ENCODE data around the gene GABRE.

The GABRE gene, protein sequence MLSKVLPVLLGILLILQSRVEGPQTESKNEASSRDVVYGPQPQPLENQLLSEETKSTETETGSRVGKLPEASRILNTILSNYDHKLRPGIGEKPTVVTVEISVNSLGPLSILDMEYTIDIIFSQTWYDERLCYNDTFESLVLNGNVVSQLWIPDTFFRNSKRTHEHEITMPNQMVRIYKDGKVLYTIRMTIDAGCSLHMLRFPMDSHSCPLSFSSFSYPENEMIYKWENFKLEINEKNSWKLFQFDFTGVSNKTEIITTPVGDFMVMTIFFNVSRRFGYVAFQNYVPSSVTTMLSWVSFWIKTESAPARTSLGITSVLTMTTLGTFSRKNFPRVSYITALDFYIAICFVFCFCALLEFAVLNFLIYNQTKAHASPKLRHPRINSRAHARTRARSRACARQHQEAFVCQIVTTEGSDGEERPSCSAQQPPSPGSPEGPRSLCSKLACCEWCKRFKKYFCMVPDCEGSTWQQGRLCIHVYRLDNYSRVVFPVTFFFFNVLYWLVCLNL
- 0 to 1.0 reads per million in 2 donors for total RNA-seq

DNA sequence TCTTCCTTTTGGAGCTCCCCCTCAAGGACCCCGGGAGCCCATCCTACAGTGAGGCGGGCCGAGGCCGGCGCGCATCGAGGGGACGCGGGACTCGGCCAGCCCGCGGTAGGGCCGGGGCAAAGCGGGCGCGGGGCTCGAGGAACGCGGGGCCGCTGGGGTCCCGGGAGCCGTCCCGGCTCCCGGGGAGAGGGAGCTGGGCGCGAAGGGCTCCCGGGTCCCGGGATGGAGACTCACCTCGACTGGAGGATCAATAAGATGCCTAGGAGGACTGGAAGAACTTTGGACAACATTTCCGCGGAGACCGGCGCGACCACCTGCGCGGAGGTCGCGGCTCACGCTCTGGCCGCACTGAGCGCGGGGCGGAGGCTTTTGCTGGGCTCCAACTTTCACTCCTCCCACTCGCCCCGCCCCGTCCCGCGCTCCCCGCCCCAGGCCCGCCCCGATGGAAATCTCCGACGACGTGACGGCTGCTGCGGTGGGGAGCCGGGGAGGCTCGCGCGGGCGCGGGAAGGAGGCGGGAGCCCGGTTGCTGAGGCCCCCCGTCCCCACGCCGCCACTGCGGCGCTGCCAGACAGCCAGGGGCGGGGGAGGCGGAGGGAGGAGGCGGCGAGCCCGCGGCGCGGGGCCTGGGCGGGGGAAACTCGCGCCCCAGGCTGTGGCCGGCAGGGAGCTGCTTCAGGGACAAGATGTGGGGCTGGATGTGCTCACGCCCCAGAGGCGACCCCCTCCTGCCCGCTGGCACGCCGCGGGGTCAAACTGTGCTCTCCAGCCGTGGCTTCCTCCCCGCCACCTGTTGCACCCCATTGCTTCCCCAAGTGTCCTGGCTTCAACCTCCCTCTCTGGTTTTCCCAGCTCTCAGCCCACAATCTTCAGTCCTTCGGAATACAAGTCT lies at the start of gene GABRE:
Gene GABRE (minus strand): TSS at position 341 of the 892 bp plus-strand sequence. CDS start 51 bp downstream, at position 290.
- peak in 1 of 5 experiments; percentile 2 for DNase-seq

DNA sequence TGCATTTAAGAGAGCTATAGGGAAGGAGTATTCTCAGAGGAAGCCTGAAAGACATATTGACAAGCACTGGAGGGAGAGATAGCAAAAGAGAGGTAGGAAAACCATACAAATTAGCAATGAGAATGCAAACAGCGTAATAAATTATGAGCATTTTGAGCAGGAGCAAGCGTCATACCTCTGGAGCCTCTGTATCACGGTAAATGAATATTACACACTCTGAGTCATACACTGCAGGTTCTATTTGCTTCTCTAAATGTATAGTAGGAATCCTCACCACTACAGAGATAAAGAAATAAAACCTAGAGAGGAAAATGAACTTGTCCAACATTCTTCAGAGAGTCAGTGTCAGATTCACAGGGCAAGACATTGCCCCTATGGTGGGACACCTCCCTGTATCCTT lies 46.4 kb upstream of the GABRE start:
- DNase-seq = no peak

DNA sequence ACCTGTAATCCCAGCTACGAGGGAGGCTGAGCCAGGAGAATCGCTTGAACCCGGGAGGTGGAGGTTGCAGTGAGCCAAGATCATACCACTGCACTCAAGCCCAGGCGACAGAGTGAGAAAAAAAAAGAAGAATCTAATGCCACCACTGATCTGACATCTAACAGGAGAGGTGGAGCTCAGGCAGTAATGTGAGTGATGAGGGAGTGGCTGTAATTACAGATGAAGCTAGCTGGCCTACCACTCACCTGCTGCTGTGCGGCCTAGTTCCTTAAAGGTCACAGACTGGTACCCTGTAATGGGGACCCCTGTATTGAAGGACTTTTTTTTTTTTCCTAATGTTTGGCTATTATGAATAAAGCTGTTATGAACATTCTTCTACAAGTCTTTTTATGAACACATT lies 25.3 kb upstream of the GABRE start:
- DNase-seq = no peak

DNA sequence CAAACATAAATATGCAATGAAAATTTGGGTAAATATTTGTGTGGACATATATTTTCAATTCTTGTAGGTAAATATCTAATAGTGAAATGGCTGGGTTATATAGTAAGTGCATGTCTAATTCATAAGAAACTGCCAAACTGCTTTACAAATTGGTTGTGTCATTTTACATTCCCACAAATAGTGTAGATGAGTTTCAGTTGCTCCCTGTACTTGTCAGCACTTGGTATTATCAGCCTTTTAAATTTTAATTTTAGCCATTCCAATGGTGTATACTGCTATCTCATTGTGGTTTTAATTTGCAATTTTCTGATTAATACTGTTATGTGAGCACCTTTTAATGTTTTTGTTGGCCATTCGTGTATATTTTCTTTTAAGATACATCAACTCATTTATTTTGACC lies 23.1 kb upstream of the GABRE start:
- no peak for DNase-seq

DNA sequence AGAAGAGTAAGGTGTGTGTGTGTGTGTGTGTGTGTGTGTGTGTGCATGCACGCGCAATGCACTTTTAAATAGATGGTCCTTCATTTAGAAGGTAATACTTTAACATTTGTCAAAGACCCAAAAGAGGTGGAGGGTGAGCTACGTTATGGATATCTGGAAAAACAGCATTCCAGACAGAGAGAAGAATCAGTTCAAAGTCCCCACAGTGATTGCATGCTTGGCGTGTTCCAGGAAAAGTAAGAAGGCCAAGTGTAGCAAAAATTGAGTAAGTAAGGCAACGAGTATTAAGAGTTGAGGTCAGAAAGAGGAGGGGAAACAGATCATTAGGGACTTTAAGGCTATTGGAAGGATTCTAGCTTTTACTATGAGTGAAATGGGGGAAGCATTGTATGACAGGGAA lies 21.9 kb upstream of the GABRE start:
- DNase-seq = no peak

DNA sequence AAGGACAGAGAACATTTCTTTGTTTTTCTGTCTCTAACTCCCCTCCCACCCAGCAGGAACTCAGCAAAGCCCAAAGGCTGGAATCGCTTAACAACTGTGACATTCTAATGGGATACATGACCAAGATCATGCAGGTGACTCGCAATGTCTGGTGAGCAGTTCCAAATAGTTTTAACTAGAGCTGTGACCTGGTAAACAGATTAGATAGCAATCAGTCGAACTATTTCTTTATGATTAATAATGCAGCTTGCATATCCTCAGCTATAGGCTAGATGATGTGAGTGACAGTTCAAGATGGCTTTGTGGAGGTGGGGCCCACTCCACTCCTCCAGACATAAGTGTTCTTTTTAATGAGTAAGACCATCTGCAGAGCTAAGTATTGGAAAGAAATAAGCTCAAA lies 20.0 kb upstream of the GABRE start:
- no peak for DNase-seq

DNA sequence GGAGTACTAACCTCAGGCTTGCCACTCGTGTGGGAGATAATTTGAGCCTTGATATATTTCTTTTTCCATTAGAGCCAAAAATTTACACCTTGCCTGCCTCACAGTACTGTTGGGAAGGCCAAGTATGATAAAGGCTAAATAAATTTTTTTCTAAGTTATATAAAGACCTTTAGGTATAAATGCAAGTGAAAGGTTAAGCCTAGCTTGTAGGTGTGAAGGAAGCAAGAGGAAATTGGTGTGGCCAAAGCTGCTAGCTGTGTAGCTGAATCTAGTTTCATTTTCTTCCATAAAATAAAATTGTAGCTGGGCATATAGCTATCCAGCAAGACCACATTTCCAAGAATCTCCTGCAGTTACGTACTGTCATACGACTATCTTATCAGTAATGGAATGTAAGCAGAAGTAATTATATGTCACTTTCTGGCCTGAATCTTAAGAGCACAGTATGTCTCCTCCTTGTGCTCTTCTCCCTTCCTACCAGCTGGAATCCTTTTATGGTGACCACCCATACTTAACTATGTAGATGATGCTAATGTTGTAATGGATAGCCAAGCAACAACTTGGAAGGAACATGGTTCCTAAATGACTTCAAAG lies 14.3 kb upstream of the GABRE start:
- no peak for DNase-seq

DNA sequence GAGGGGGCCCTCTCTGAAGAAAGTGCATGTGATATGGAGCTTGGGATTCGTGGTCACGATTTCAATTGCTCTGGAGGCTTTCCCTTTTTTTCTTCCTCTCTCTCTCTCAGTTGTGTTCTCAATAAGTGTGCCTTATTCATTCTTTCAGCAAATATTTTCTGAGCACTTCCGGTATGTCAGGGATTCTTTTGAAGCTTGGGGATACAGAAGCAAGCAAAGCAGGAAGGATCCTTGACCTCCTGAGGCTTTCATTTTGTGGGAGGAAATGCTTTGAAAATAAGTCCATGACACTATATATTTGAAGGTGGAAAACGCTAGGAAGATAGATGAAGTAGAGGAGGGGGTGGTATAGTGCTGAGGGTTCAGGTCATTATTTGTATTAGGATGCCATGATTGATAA lies 12.6 kb upstream of the GABRE start:
- no peak for DNase-seq

DNA sequence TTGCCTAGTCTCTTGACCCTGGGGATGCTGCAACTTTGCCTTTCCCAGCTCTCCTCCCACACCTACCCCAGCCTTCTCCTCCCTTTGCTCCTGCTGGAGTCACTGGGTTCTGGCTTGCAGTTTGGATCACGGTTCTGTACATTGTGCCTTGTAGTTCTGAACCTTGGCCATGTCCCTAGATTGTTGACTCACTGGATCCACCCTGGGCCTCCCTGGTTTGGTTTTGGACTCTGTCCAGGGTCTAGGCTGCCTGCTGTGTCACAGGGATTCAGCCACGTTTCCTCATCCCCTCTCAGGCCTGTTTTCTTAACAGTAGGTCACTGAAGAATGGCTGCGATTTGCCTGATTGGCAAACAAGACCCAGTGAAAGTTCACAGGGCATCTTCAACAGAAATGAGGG lies 11.5 kb upstream of the GABRE start:
- no peak for DNase-seq

DNA sequence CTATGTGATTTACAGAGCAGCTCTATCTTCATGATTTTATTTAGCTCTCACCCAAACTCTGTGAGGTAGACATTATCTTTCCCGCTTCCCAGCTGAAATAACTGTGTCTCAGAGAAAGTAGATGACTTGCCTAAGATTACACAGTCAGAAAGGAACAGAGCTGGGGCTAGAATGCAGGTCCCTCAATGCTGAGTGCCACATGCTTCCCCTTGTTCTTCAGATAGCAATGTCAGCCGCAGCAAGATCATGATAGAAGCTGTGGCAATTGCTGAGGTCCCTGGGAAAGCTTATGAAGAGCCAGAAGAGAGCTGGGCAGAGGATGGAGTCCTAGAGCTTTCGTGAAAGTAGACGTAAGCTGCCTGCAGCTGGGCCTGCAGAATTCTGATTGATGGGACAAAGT lies 11.1 kb upstream of the GABRE start:
- no peak for DNase-seq

DNA sequence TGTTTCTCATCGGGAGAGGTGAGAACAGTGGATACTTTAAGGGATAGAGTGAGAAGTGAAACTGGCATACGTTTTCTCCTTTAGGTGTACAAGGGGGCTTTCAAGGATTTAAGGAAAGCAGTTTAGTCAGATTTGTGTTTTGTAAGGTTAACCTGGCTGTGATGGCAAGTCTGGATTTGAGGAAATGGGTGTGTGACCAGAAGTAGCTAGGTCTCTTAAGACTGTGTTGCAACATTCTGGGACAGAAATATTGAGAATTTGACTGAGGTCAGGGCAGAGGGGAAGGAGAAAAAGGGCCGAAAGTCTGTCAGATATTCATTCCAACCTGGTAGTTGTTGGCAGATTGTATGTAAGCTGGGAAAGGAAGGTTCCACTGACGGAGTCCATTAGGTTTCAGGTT lies 10.4 kb upstream of the GABRE start:
- no peak for DNase-seq

DNA sequence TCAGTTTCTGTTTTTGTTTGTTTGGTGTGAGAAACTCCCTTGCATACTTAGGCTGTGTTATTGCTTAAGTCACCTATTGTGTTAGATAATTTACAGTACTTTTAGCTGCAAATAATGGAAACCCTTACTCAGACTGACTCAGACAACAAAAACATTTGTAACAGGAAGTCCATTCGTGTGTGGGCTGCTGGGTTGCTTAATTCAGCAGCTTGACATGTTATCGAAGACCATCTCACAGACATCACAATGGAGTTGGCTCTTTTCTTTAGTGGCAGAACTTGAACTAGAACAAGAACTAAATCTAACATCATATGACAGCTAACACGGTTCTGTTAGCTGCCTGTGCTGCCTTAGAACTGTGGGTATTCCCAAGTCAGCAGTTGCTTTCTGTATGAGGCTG lies 9.9 kb upstream of the GABRE start:
- DNase-seq = no peak

DNA sequence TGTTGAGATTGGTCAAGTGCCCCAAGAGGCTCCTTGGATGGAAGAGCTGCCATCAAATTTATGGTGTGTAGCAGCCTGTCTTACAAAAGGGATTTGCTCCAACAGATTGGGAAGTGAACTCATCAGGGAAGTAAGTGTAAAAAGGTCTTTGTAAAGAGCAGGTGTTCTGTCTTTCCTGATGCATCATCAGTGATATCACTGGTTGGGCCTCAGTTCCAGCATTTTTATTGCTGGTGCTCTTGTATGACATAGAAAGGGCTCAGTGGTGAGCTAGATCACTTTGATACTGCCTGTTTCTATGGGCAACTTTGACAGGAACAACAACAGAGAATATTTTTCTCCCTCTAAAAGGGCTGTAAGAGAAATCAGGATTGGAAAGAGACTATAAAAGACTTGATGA lies 8.7 kb upstream of the GABRE start:
- DNase-seq = no peak

DNA sequence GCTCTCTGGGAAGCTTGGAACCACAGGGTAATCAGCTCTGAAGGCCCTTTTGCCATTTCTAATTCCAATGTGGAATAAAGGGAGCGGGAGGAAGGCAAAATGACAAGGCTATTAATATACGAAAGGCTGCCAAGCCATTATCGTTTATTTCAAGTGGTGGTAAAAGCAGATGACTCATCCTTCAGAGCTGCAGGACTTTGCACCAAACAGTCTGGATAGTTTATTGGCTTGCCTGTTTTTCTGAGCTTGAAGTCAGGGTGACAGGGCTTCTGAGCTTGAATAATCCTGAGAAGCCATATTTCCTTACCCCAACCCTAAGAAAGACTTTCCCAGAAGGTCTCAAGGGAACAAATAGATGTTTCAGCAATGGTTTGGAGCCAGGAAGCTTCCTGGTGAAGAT lies 7.7 kb upstream of the GABRE start:
- no peak for DNase-seq

DNA sequence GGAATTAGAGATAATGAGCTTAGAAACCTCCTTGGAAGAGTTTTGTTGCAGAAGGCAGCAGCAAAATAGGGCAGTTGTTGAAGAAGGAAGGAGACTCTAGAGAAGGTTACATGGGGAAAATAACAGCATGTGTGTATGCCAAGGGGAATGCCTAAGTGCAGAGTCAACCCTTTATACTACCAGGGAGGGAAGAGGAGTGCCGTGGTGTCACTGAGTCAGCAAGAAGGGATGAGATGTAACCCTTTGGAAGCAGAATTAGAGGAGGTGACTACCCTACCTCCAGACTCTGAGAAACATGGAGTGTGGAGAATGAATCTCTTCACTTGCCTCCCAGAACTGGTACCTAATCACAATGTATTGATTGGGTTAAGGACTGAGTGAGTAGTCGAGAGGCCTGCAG lies 6.7 kb upstream of the GABRE start:
- DNase-seq = no peak

DNA sequence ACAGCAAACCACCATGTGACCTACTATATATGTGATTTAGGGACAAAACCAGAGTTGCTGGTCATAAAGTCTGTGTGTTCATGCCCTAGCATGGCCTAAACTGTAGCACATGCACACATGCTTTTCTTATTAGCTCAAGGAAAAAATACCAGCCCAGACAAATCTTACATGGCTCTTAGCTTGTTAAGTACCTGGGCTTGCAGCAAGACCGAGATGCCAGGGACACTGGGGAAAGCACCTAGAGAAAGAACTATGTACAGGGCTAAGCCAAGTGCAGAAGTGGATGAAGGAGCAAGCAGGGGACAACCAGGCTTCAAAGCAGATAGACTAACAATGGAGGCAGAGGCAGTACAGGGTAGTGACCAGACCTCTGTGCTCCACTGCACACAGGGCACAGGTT lies 3.4 kb upstream of the GABRE start:
- DNase-seq = no peak

DNA sequence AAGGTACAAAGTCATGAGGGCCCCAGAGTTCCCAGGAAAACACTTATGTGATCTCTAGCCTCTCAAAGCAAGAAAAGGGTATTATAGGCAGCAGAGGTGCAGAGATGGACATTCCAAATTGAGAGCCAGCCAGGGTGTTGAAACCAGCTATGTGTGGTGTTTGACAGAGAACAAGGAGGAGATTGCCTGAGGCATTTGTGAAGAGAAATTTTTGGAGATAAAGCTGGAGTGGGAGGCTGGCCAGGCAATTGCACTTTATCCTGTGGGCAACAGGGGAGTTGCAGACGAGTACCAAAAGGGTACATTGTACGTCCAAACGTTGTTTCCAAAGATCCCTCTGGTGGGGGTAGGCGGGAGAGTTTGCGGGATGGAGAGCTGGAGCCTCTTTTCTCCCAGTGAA lies 2.5 kb upstream of the GABRE start:
- DNase-seq = no peak

DNA sequence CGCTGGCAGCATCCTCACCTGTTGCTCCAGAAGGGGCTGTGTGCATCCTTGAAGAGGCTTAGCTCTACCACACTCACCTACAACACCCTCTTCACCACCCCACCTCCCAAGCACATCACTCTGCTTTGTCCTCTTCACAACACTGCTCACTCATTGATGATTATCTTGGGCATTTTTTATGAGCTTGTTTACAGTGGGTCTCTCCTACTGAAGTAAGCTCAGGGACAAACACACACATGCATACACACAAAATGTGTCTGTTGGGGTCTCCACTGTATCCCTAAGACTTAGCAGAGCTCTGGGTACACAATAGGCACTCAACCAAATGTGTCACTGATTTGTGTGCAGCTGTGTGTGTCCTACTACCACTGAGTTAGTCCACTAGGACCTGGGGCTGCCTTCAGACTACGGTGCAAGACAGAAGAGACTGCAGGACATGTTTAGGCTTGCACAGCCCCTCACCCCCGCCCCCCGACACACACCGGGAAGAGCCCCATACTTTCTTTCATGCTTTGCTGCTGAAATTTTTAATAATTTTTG lies 1.3 kb upstream of the GABRE start:
- no peak for DNase-seq

DNA sequence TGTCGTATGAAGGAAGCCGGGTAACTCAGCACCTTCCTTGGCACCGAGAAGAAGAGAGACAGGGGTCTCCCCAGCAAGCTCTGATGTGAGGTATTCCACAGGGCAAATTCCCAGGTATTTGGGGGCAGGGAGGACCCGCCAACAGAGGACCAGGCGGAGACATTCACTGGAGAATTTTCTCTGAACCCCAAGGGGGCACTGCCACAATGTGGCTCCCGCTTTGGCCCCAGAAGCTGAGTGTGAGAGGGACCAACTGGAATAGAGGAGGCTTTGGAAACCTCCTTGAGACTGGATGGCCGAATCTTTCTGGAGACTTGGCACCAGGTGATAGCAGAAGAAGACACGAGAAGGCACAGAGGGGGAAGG lies 735 bp upstream of the GABRE start:
- DNase-seq = no peak

DNA sequence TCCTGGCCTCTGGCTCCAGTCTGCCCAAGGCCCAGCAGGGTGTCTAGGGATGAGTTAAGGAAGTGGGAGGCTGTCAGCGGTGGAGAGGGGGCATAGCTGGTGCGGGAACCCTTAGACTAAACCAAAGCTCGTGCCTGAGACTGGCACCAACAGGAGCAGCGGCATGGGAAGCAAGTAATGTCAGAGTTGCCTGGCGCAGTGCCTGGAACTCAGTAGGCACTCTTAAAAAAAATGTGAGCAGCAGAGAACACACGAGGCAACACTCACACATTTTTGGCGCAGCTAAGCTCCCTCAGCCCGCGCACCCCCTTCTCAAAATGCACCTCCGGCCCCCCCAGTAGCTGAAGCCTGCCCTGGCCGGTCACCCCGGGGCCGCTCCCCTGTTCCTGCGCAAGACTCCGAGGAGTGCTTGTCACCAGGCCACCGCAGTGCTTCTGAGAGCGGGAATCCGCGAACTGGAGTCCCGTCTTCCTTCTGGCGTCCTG lies 583 bp downstream of the GABRE start:
- no peak for DNase-seq

DNA sequence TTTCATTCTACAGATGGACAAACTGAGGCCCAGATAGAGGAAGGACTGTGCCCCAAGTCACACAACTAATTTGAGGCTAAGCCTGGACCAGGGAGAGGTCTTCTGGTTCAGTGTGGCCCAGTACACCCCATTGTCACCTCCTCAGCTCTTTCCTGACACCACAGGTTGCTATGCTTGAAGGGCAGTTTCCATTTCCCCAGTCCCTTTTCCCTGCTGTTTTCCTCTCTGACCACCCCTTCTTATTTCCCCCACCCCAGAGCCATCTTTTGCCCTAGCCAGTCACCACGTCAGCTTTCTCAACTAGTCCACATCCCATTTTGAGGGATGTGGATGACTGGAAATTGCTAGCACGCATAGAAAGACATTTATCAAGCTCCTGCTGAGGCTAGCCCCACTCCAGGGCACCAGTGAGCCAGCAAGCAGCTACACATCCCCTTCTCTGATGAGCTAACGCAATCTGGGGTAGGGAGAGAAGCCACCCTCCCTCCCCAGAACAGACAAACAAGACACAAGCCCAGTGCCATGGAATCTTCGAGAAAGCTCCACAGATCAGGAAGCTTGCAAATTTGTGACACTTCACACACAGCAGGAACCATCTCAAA lies 1.3 kb downstream of the GABRE start:
- no peak for DNase-seq

DNA sequence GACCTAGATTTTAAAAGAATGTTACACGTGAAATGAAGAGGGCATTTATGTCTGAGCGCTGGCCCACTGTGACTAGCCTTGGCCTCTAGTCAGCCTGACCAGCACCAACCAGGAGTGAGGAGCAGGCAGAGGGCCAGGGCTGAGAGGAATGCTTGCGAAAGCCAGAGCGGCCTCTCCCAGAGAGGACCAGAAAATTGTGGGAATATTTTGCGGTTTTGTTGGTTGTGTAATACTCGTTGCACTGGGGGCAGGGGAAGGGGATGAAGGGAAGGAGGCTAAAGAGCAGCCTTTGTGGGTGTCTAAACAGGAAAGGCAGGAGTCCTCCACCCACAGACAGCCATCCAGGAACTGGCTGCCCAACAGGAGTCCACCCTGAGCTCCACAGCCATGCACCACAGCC lies 3.8 kb downstream of the GABRE start:
- DNase-seq = no peak

DNA sequence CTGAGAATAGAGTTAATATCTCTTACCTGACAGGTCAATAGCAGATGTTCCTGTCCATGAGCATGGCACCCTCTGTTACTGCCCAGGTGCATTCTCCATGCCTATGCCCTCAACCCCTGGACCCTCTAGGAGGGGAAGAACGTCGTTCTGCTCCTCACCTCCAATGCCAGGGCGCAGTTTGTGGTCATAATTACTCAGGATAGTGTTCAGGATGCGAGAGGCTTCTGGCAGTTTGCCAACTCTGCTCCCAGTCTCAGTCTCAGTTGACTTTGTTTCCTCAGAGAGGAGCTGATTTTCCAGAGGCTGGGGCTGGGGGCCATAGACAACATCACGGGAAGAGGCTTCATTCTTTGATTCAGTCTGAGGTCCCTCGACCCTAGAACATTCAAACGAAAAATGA lies 4.4 kb downstream of the GABRE start:
- no peak for DNase-seq
